CD4-positive, alpha-beta T cell treated with Interleukin-4 for 1 hour (primary cell): Measurements from ENCODE around the gene PLAU.
"Not testable (repeated sequence)": the region's sequence is repeated elsewhere in the genome, so short reads cannot be mapped to it uniquely, and the experiment has no call there.

Source experiments
- DNase-seq, 2 donors: peaks; one replicate each; pipeline ENCODE4 v3.0.0-alpha.2; 2020 to 2022

The PLAU gene

DNA sequence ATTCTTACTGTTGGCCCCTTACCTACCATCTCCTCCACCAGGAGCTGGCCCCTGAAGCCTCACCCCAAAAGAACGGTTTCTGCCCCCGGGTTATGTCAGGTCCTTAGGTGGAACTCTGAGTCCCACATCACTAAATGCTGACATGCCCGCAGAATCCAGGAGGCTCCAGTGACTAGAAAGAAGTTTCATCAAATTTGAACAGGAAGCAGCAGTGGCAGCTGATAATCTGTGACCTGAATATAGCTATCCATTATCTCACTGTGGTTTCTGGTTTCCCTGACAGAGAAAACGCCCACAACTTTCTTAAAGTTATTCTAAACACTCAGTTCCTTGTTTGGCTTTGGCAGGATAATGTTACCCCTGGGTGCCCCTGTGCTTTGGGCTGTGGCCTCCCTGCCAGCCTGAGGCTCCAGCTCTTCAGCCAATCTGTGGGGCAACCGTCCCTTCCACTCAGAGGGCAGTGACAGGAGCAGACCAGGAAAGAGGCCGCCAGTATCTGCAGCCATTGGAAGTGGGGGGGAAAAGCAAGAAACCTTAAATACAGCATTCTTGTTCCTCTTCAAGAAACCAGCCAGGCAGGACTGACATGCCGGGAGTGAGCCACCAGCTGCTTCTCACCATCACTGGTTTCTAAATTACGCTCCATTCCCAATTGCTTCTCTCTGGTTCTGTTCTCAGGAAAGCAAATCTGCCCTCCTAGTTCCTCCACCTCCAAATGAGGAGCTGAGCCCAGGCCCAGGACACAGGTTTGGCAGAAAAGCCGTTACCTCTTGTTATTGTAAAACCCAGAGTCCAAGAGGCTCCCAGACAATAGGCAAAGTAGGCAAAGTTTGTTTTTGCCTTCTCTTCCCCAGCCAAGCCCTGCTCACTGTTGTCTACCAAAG, 45.8 kb downstream of the PLAU start:
- DNase-seq, result peak; percentile 38 to 72

DNA sequence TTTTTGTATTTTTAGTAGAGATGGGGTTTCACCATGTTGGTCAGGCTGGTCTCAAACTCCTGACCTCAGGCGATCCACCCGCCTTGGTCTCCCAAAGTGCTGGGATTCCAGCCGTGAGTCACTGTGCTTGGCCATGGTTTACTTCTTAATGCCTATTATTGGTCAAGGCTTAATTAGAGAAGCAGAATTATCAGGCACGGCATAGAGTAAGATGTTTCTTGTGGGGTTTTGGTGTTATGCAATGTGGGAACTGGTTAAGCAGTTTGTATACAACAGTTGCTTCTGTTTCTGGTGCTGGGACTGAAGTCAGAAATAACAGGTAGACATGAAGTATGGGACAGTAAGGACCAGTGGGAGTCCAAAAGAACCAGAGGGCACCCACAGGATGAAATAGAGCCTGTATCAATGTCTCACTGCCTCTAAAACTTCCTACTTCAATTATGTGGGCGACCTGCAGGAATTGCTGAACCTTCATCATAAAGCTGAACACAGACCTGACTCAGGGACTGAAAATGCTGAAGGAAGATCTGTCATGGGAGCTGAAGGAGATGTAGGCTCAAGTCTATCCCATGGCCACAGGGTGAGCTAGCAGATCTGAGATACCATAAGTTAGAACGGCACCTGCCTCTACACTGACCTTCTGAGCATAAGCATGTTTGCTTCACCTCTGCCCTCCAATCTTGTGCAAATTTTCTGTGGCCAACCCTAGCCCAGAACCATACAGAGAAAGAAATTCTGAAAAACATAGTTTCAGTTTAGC, 48.7 kb downstream of the PLAU start:
- DNase-seq, result peak in 1 of 2 donors; percentile 27

DNA sequence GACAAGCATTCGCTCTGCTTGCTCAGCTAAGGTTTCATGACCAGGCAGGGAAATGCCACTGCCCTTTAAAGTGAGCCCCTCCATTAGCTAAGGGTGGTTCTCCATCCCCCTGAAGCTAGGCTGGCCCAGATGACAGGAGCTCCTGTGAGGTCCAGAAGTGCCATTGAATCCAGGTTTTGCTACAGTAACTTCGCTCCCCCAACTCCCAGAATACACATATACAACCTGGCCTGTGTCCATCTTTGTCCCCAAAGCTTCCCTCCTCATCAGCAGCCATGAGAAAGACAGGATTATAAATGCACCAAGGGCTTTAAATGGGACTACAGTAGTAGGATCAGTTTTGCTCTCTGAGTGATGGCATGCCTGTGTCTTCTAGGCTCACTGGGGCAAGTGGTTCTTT, 51.5 kb downstream of the PLAU start:
- no peak for DNase-seq

DNA sequence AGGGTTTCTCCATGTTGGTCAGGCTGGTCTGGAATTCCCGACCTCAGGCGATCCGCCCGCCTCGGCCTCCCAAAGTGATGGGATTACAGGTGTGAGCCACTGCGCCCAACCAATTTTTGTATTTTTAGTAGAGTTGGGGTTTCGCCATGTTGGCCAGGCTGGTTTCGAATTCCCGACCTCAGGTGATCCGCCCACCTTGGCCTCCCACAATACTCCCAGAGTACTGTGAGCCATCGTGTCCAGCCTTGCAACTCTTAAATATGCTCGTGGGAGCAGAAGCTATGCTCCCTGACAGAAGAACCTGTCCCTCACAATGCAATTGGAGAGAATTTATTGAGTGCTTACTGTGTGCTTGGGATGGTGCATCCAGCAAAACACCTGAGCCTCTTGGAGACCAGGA, 52.6 kb downstream of the PLAU start:
- DNase-seq, result not testable (repeated sequence)

DNA sequence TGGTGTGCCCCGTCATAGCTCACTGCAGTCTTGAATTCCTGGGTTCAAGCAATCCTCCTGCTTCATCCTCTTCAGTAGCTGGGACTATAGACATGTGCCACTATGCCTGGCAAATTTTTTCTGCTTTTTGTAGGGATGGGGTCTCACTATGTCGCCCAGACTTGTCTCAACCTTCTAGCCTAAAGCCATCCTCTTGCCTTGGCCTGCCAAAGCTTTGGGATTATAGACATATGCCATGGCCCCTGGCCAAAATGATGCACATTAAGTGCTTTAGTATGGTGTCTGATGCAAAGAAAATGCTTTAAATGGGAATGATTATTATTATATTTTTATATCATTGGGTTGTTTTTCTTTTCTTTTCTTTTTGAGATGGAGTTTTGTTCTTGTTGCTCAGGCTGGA, 53.8 kb downstream of the PLAU start:
- DNase-seq, result no peak

DNA sequence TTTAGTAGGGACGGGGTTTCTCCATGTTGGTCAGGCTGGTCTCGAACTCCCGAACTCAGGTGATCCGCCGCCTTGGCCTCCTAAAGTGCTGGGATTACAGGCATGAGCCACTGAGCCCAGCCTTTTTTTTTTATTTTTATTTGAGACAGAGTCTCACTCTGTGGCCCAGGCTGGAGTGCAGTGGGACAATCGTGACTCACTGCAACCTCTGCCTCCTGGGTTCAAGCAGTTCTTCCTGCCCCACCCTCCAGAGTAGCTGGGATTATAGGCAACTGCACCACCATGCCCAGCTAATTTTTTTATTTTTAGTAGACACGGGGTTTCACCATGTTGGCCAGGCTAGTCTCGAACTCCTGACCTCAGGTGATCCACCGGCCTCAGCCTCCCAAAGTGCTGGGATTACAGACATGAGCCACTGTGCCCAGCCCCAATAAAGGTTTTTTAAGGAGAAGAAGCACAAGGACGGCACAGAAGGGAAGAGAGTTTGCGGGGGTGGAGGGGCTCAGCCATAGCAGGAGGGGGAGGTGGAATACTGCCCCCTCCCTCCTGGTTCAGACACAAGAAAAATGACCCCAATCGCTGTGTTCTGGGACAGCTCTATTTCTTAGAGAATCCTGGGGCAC, 54.4 kb downstream of the PLAU start:
- not testable (repeated sequence) for DNase-seq

DNA sequence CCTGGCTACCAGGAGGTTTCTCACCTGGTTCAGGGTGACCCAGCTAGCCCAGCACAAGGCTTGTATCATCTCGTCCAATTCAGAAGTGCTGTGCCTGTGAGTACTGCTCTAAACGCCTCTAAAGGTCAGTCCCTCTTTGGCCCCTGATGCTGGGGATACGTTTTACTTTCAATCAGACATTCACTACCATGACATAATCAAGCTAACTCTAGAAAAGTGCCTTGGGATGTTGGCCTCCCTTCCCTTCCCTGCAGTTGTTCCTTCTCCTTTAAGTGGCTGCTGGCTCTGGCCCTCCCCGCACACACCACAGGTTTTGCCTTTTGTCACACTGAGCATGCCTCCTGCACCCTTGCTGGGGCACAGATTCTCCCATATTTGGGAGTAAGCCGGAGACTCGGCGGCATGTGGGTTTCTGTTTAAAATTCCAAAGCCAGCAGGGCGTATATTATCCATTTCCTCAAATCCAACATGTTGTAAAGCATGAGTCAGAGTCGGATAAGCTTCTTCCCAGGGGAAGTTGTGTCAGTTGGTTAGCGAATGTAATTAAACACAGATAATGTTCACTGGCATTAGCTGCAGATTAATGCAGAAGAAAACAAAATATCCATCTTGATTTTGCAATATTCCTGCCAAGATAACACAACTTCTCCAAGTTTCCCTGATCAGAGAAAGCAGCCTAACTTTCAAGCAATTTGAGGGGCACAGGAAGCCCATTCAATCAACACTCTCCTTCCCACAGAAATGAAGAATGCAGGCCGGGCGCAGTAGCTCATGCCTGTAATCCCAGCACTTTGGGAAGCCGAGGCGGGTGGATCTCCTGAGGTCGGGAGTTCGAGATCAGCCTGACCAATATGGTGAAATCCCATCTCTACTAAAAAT, 55.2 kb downstream of the PLAU start:
- no peak for DNase-seq

DNA sequence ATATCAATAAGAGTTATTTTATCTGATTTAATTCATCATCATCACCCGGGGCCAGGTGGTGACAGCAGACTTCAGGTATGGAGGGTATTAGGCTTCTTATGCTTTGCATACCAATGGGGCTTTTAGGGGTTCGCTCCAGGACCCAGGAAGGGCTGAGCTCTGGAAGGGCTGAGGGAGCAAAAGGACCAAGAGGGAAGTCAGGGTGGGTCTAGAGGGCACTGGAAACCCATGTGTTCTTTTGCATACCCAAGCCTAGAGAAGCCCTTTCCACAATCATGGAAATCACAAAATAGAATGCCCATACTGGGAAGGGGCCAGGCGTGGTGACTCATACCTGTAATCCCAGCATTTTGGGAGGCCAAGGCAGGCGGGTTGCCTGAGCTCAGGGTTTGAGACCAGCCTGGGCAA, 56.1 kb downstream of the PLAU start:
- DNase-seq, result no peak
